ENCODE results near the gene NUDT16L1. TPM values are rescaled to one million over a fixed set of nuclear protein-coding genes. Genes with fewer than 3 reads are reported as not detected.

NUDT16L1 gene
- total and polyA plus RNA-seq, 2 of the 8 experiments (the other 6 are each of a cell fraction or from before 2014, with no cell fraction given), result 34.8 to 77.3 TPM

GRCh38 chr16:4649744-4650442 is 43.5 kb upstream of the NUDT16L1 start:
- H3K56ac ChIP-seq (replicated peaks; ENCODE audit: insufficient read length, low read depth, low read length), result no peak overlapping the region
- DNase-seq (ENCODE audit: low read depth in 1 of 2, low spot score in 2 of 2) (peak in 1 of 2 experiments; percentile 41), FAIRE-seq (no peak)
- H3K18ac ChIP-seq (ENCODE audit: extremely low read depth, low read length), result no peak overlapping the region
- H4K5ac ChIP-seq (ENCODE audit: insufficient read length, low read depth, low read length), result no peak overlapping the region
- H2BK20ac ChIP-seq (ENCODE audit: low read length), result no peak overlapping the region
- H3K23me2 ChIP-seq (ENCODE audit: low read depth, low read length), result no peaks in the 10 kb centered on the region
- no peak overlapping the region for H3K9ac ChIP-seq (replicated peaks in 1 of 4; ENCODE audit: extremely low read depth in 1 of 4, low read depth in 3 of 4, low read length in 3 of 4)
- CTCF ChIA-PET (ENCODE audit: partially characterized antibody), result interaction anchor here (0.6 to 2.9 kb wide), 42 partner anchors 8 to 519 kb away, joined by 3 to 49 read pairs (median 4); partner anchors contain the start of genes C16orf96 and MGRN1
- H2BK15ac ChIP-seq (ENCODE audit: low read length), result no peak overlapping the region
- H2BK120ac ChIP-seq (replicated peaks; ENCODE audit: low read depth, low read length), result no peak overlapping the region
- H2AK5ac ChIP-seq (ENCODE audit: low read depth, low read length), result no peak overlapping the region
- no peaks in the 10 kb centered on the region for H3K9me3 ChIP-seq (ENCODE audit: insufficient read depth in 2 of 2, low read depth in 1 of 2, low read length in 1 of 2)
- no peak overlapping the region for H2AFZ ChIP-seq (ENCODE audit: low read length)
- H3K4me2 ChIP-seq (ENCODE audit: insufficient read depth in 1 of 2, low read depth in 2 of 2, low read length in 2 of 2), result no peak overlapping the region
- no peak for TF ChIP-seq BACH1 (IDR thresholded peaks at IDR 0.05; ENCODE audit: low read length)
- no peak for TF ChIP-seq TEAD4 (IDR thresholded peaks at IDR 0.05; ENCODE audit: low read depth, low read length)
- no peak for TF ChIP-seq KDM5A (IDR thresholded peaks at IDR 0.05; ENCODE audit: low read length)
- TF ChIP-seq TAF7 (optimal IDR thresholded peaks at IDR 0.05; ENCODE audit: borderline replicate concordance, low read depth, low read length), result no peak
- TF ChIP-seq EGR1 (IDR thresholded peaks at IDR 0.05; ENCODE audit: borderline replicate concordance, low read depth, low read length), result no peak
- no peak for TF ChIP-seq NRF1 (IDR thresholded peaks at IDR 0.05; ENCODE audit: low read depth, low read length)
- no peak for TF ChIP-seq CTBP2 (IDR thresholded peaks at IDR 0.05; ENCODE audit: borderline replicate concordance, insufficient read depth, insufficient read length, low read length)
- TF ChIP-seq CBX5 (IDR thresholded peaks at IDR 0.05; ENCODE audit: low read depth, low read length), result no peak
- no peak for TF ChIP-seq JUN (IDR thresholded peaks at IDR 0.05; ENCODE audit: low read depth, low read length)
- TF ChIP-seq NANOG (IDR thresholded peaks at IDR 0.05; ENCODE audit: insufficient read depth, low read depth, low read length, poor library complexity, severe bottlenecking), result no peak
- no peak overlapping the region for H2BK5ac ChIP-seq (ENCODE audit: low read depth, low read length)
- no peak overlapping the region; the same call in 1 of the 2 replicates for H4K8ac ChIP-seq (ENCODE audit: extremely low read depth, insufficient read depth, low read length)
- H3K4ac ChIP-seq (replicated peaks; ENCODE audit: insufficient read length, low read depth, low read length), result no peak overlapping the region
- WGBS, 2 experiments (ENCODE audit: extremely low coverage in 1 of 2, insufficient coverage in 1 of 2, insufficient read length in 1 of 2, insufficient replicate concordance in 2 of 2, low coverage in 1 of 2, low lambda C conversion rate in 2 of 2, missing lambda C conversion rate in 1 of 2), result 97% methylated on average over 25 of the region's 25 CpGs; no CpG with 5 or more reads in 1 of the 2 experiments
- POLR2A ChIA-PET (ENCODE audit: partially characterized antibody), result interaction anchor here (0.6 to 1.3 kb wide), 6 partner anchors 16 to 142 kb away, joined by 3 to 5 read pairs (median 3); no protein-coding TSS in a partner anchor
- no peaks in the 10 kb centered on the region for H3K27me3 ChIP-seq (replicated peaks in 1 of 4; ENCODE audit: control insufficient read depth in 3 of 4, extremely low read depth in 1 of 4, insufficient read depth in 3 of 4, low read length in 3 of 4)
- no peak overlapping the region for H3K4me3 ChIP-seq (ENCODE audit: extremely low read depth in 1 of 4, insufficient read depth in 2 of 4, low read depth in 3 of 4, low read length in 4 of 4)
- H2BK12ac ChIP-seq (ENCODE audit: low read depth, low read length), result no peak overlapping the region
- no peak overlapping the region for H3K14ac ChIP-seq (ENCODE audit: insufficient read length)
- H3K4me1 ChIP-seq (replicated peaks in 1 of 4; ENCODE audit: control insufficient read depth in 3 of 4, insufficient read depth in 4 of 4, low read length in 3 of 4), result peaks cover 0 to 2% (median 0%) of the 10 kb centered on the region in 4 experiments; a peak in 2 of 7 replicates
- no peak overlapping the region for H3K27ac ChIP-seq (ENCODE audit: low read depth, low read length)
- no peak overlapping the region for H4K91ac ChIP-seq (replicated peaks; ENCODE audit: insufficient read length, low read length)
- peaks cover 0 to 26% of the 10 kb centered on the region in 2 experiments; a peak in 2 of 4 replicates for H3K79me2 ChIP-seq (ENCODE audit: control insufficient read depth in 1 of 2, insufficient read depth in 2 of 2, low read length in 2 of 2)
- H3K36me3 ChIP-seq (ENCODE audit: control insufficient read depth in 2 of 4, insufficient read depth in 4 of 4, low read length in 3 of 4), result peaks cover 0 to 11% (median 7%) of the 10 kb centered on the region in 4 experiments; a peak in 7 of 8 replicates
- H4K20me1 ChIP-seq (replicated peaks in 1 of 2; ENCODE audit: control insufficient read depth in 1 of 2, insufficient read depth in 2 of 2, low read length in 2 of 2), result peaks cover 5 to 13% of the 10 kb centered on the region in 2 experiments
- H3K23ac ChIP-seq (ENCODE audit: insufficient read length), result no peak overlapping the region
- peaks cover 18% of the 10 kb centered on the region for H3K79me1 ChIP-seq (ENCODE audit: low read depth, low read length)

Data from H1 (cell line).